Spleen (tissue), 11 donors: ENCODE measurements around the gene MYL3. TPM values are rescaled to one million over a fixed set of nuclear protein-coding genes. Genes with fewer than 3 reads are reported as not detected.
"Not testable (repeated sequence)": the region's sequence is repeated elsewhere in the genome, so short reads cannot be mapped to it uniquely, and the experiment has no call there.

Experiments
- DNase-seq: peaks from one replicate; pipeline ENCODE4 v3.0.0-alpha.2; 2020
- H3K27ac ChIP-seq, 8 donors: fragments of 200-600 bp; sonication (generic) in 7 of 8; 1 replicate in 4 of 8; 2 replicates in 4 of 8; pipeline versions ENCODE4 v1.5.0 to v1.8.0; 2016 to 2021; ENCODE audit warnings: inconsistent platforms in 4 of 8, mild to moderate bottlenecking in 4 of 8, moderate library complexity in 1 of 8
- H3K27me3 ChIP-seq, 7 donors: fragments of 200-600 bp; sonication (generic) in 6 of 7; replicated peaks in 1 of 7; 1 replicate in 4 of 7; 2 replicates in 3 of 7; pipeline versions ENCODE4 v1.5.0 to v1.8.0; 2016 to 2021; ENCODE audit warnings: inconsistent platforms in 3 of 7, mild to moderate bottlenecking in 1 of 7
- H3K36me3 ChIP-seq, 6 donors: fragments of 200-600 bp; sonication (generic) in 5 of 6; 1 replicate in 4 of 6; 2 replicates in 2 of 6; pipeline versions ENCODE4 v1.5.0 to v1.8.0; 2016 to 2021; ENCODE audit warnings: inconsistent platforms in 2 of 6
- H3K4me1 ChIP-seq, 6 donors: fragments of 200-600 bp; sonication (generic) in 5 of 6; 1 replicate in 3 of 6; 2 replicates in 3 of 6; pipeline versions ENCODE4 v1.5.0 to v1.8.0; 2016 to 2021; ENCODE audit warnings: inconsistent platforms in 3 of 6
- H3K4me3 ChIP-seq, 8 donors: fragments of 200-600 bp; sonication (generic) in 7 of 8; 1 replicate in 4 of 8; 2 replicates in 4 of 8; pipeline versions ENCODE4 v1.5.0 to v1.8.0; 2016 to 2021; ENCODE audit warnings: inconsistent platforms in 4 of 8, mild to moderate bottlenecking in 4 of 8, moderate library complexity in 2 of 8
- H3K9me3 ChIP-seq, 8 donors: fragments of 200-600 bp; sonication (generic) in 7 of 8; 1 replicate in 4 of 8; 2 replicates in 4 of 8; pipeline versions ENCODE4 v1.5.0 to v1.8.0; 2016 to 2021; ENCODE audit warnings: inconsistent platforms in 4 of 8
- CTCF ChIP-seq, 11 experiments: fragments of 200-600 bp in 7 of 11; fragments of 450-650 bp in 4 of 11; sonication (generic) in 4 of 11; IDR thresholded peaks in 8 of 11; conservative IDR thresholded peaks in 3 of 11; 1 replicate in 7 of 11; 2 replicates in 4 of 11; pipeline versions ENCODE4 v1.4.0 to v1.8.0; 2016 to 2021; ENCODE audit warnings: antibody characterized with exemption in 11 of 11, inconsistent platforms in 4 of 11, mild to moderate bottlenecking in 1 of 11
- POLR2A ChIP-seq, 3 donors: fragments of 450-650 bp; IDR thresholded peaks; one replicate each; pipeline ENCODE4 v1.5.1; 2017; ENCODE audit warnings: antibody characterized with exemption in 3 of 3, mild to moderate bottlenecking in 1 of 3
- POLR2AphosphoS5 ChIP-seq, 3 donors: sonication (generic); formaldehyde crosslinking; IDR thresholded peaks; one replicate each; pipeline ENCODE4 v1.5.1; 2017; ENCODE audit warnings: antibody characterized with exemption in 3 of 3
- whole genome bisulfite sequencing, 5 donors: extraction: QIAGEN DNeasy Blood & Tissue Kit in 3 of 5; methylation state at CpG; one replicate each; pipeline versions ENCODE4 v1.1.5 to v1.1.7; 2013 to 2018; 5-methylcytosine and 5-hydroxymethylcytosine counted together
- intact Hi-C: fragments of 100-400 bp; cut with DNase I; formaldehyde crosslinking; loops from one replicate; pipeline ENCODE4 v1.15.0; 2023; ENCODE audit warnings: low total_unique reads
- polyA plus RNA-seq, 3 donors: library from polyadenylated mRNA; stranded (reverse); fragments of 200-250 nt; gene quantifications; one replicate each; pipeline ENCODE4 v1.2.1, GENCODE V29; 2013
- total RNA-seq, 7 donors: library from RNA; depleted of rRNA in 3 of 7; stranded (reverse); fragments of >200 nt in 3 of 7; fragmentation: NEBNext Ultra II Directional in 4 of 7; extraction: Animal tissue kit (Norgen Biotek cat#: 25700) in 4 of 7; gene quantifications; one replicate each; pipeline versions ENCODE4 v1.1.0 to v1.2.1, GENCODE V29; 2016 to 2021
- donor health status: healthy with polysubstance abuse.
- donor health status: DM: no; HTN: no; CAD: no; lungs with moderate emphysema.
- donor health status: DM: no; HTN: no; CAD: no.
- donor health status: Bipolar disorder and iron deficiency.
- donor health status: healthy.
- donor health status: DM: no; HTN: no; CAD: no.
- donor health status: DM: yes; HTN: yes; CAD: no.

The MYL3 gene
- total and polyA plus RNA-seq, 10 donors, result 1.9 to 16.2 (median 6.0) TPM

- H3K27ac ChIP-seq, result no peak overlapping the region
- H3K36me3 ChIP-seq, result no peaks in the 10 kb centered on the region
- no peaks in the 10 kb centered on the region for H3K4me1 ChIP-seq
- WGBS, 5 donors, result 64 to 88% (median 84%) methylated on average over 1 of the region's 1 CpG
- TF ChIP-seq POLR2AphosphoS5 (IDR thresholded peaks at IDR 0.05), result no peak
- no peak for TF ChIP-seq POLR2A (IDR thresholded peaks at IDR 0.05)
- no peak for TF ChIP-seq CTCF (IDR thresholded peaks at IDR 0.05 in 8 of 11, conservative IDR thresholded peaks at IDR 0.05 in 3 of 11)
- no peaks in the 10 kb centered on the region for H3K27me3 ChIP-seq
- no peak overlapping the region for H3K4me3 ChIP-seq
- DNase-seq, result no peak
- intact Hi-C loops, result no loop called here
- peaks cover 0 to 35% (median 27%) of the 10 kb centered on the region in 8 donors for H3K9me3 ChIP-seq
These were observed 41.7 kb downstream of the MYL3 start for GRCh38 chr3:46821553-46821952.

DNA sequence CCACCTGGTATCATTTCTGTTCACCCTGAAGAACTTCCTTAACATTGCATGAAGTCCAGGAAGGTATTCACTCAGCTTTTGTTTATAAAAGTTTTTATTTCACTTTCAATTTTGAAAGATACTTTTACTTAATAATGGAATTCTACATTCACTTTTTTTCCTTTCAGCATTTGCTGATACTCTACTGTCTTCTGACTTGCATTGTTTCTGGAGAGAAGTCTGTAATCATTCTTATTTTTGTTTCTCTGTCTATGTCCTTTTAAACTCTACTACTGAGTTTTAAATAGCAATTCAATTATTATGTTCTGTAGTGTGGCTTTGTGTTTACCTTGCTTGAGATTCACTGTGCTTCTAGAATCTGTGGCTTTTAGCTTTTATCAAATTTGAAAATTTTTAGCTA is 42.4 kb downstream of the MYL3 start:
- H3K9me3 ChIP-seq, result peaks cover 0 to 35% (median 27%) of the 10 kb centered on the region in 8 donors
- DNase-seq, result no peak
- H3K4me3 ChIP-seq, result no peak overlapping the region
- no peaks in the 10 kb centered on the region for H3K27me3 ChIP-seq
- no peak overlapping the region for H3K27ac ChIP-seq
- no peaks in the 10 kb centered on the region for H3K4me1 ChIP-seq
- no peak for TF ChIP-seq CTCF (IDR thresholded peaks at IDR 0.05 in 8 of 11, conservative IDR thresholded peaks at IDR 0.05 in 3 of 11)
- TF ChIP-seq POLR2A (IDR thresholded peaks at IDR 0.05), result no peak
- no peaks in the 10 kb centered on the region for H3K36me3 ChIP-seq
- intact Hi-C loops, result no loop called here

DNA sequence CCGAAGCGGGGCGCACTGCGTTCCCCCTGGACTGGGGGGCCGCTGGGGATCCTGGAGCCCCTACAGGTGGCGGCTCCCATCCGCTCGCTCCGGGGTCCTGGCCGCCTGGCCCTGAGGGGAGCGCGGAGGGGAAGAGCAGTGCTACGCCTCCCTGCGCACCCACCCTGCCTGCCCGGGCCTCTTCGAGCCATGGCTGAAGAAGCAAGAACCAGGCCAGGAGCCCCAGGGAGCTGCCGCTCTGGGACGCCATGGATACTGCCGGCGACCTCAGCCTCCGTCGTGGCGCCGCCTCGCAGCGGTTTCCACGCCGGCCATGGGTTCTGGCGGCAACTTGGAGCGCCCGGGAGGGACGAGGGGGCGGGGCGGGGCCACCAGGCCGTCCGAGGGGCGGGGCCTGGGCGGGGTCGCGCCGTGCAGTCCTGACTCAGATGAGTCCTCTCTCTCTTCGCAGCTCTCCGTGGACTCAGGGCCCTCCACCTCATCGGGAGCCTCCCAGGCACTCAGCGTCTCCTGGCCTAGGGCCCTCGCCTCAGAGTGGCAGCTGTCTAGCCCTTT is 50.9 kb downstream of the MYL3 start:
- Histone ChIP-seq H3K4me3 (peak overlapping the region; percentile 18 to 65 (median 36)), H3K9me3 (no peaks in the 10 kb centered on the region), H3K27ac (no peak overlapping the region), H3K27me3 (peaks cover 0 to 40% (median 10%) of the 10 kb centered on the region in 7 donors), H3K36me3 (no peaks in the 10 kb centered on the region), H3K4me1 (peaks cover 0 to 18% (median 13%) of the 10 kb centered on the region in 6 donors)
- peak; percentile 83 for DNase-seq
- 5 to 13% (median 6%) methylated on average over 29 to 46 of the region's 46 CpGs for WGBS, 5 donors
- TF ChIP-seq POLR2AphosphoS5 (IDR thresholded peaks at IDR 0.05), result peak in 1 of 3 donors; percentile 34
- TF ChIP-seq CTCF (IDR thresholded peaks at IDR 0.05 in 8 of 11, conservative IDR thresholded peaks at IDR 0.05 in 3 of 11), result no peak
- intact Hi-C loops, result no loop called here

DNA sequence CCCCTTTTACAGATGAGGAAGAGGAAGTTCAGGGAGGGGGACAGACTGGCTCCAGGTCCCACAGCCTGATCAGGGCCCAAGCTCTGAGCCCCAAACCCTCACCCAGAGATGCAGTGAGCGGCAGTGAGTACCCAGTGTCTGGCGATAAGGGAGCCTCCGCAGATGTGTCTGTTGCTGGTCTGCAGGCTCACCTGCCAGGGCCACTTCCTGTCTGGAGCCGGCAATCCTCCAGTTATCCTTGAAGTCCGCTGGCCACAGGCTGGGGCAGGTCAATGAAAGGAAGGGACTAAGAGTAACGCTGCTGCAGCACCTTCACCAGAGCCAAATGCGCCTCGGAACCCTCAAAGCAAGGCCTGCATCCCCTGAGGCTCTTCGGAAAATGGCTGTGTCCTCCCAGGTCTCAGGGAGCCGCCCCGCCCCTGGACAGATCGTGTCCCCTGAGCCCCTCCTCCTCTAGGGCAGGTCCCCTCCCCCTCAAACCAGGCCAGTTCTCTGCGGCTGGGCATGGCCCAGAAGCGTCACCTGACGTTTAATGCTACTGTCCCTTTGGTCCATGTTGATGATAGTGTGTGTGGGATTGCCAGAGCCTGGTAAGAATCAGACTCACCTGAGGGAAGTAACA is 51.5 kb downstream of the MYL3 start:
- Histone ChIP-seq H3K27me3 (peaks cover 0 to 40% (median 10%) of the 10 kb centered on the region in 7 donors), H3K36me3 (no peaks in the 10 kb centered on the region), H3K4me3 (peak overlapping the region; percentile 18 to 65 (median 36)), H3K9me3 (no peaks in the 10 kb centered on the region), H3K4me1 (peaks cover 0 to 18% (median 13%) of the 10 kb centered on the region in 6 donors), H3K27ac (no peak overlapping the region)
- no peak for DNase-seq
- intact Hi-C loops, result no loop called here
- TF ChIP-seq POLR2A (IDR thresholded peaks at IDR 0.05) (no peak), POLR2AphosphoS5 (IDR thresholded peaks at IDR 0.05) (no peak), CTCF (IDR thresholded peaks at IDR 0.05 in 8 of 11, conservative IDR thresholded peaks at IDR 0.05 in 3 of 11) (no peak)
- WGBS, 5 donors, result 56 to 69% (median 62%) methylated on average over 6 to 15 of the region's 15 CpGs

DNA sequence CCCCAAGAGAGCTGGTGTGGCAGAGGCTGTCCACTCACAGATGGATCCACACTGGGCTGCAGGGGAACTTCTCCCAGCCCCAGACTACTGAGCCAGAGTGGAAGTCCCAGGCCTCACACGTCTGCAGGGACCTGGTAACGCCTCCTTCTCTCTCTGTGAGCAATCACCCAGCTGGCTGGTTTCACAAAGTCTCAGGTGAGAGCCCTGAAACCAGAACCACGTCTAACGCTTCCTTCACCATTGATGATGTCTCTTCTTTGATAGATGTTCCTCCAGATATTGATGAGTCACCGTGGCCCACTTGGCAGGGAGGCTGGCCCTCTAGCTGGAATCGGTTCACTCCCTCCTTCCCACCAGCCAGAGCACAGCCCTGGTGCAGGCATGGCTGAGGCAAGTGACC is 54.5 kb downstream of the MYL3 start:
- Histone ChIP-seq H3K27me3 (peaks cover 0 to 28% (median 10%) of the 10 kb centered on the region in 7 donors), H3K4me1 (peaks cover 0 to 18% (median 13%) of the 10 kb centered on the region in 6 donors)
- H3K36me3 ChIP-seq, DNase-seq, H3K9me3 ChIP-seq, intact Hi-C loops, H3K4me3 ChIP-seq, H3K27ac ChIP-seq: not testable (repeated sequence)
- whole genome bisulfite sequencing, 5 donors, result 61 to 75% (median 69%) methylated on average over 6 of the region's 6 CpGs
